ENCODE measurements around the gene PRR5. TPM values are rescaled to one million over a fixed set of nuclear protein-coding genes. Genes with fewer than 3 reads are reported as not detected.

PRR5 gene
- total RNA-seq, 1 experiment from 2014 or later, result 41.6 TPM

- Histone ChIP-seq H3K27ac (peak overlapping the region; percentile 75), H3K9me3 (replicated peaks) (no peaks in the 10 kb centered on the region), H3K27me3 (no peaks in the 10 kb centered on the region), H3K36me3 (peaks cover 5% of the 10 kb centered on the region), H3K4me3 (no peak overlapping the region), H3K4me1 (peaks cover 28% of the 10 kb centered on the region)
- no peak for DNase-seq
Observed at GRCh38 chr22:44710474-44711240, 8.7 kb downstream of the PRR5 start.

DNA sequence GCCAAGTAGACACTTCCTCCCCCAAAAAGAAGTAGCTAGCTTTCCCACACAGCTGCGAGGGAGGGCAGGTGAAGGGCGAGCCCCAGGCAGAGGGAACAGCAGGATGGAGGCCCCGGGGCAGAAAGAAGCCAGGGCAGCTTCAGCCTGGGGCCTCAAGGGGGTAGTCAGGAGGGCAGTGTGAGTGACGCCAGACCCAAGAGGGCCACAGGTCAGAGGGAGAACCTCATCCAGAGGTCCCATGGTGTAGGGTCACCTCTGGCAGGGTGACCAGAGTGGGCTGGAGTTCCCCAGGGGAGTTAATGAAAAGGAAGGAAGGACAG lies 9.2 kb downstream of the PRR5 start:
- no peaks in the 10 kb centered on the region for H3K9me3 ChIP-seq (replicated peaks)
- H3K36me3 ChIP-seq, result peaks cover 2% of the 10 kb centered on the region
- peak in 1 of 2 experiments; percentile 58 for DNase-seq
- H3K4me1 ChIP-seq, result peaks cover 28% of the 10 kb centered on the region
- H3K27me3 ChIP-seq, result no peaks in the 10 kb centered on the region
- peak overlapping the region; percentile 75 for H3K27ac ChIP-seq
- no peak overlapping the region for H3K4me3 ChIP-seq

DNA sequence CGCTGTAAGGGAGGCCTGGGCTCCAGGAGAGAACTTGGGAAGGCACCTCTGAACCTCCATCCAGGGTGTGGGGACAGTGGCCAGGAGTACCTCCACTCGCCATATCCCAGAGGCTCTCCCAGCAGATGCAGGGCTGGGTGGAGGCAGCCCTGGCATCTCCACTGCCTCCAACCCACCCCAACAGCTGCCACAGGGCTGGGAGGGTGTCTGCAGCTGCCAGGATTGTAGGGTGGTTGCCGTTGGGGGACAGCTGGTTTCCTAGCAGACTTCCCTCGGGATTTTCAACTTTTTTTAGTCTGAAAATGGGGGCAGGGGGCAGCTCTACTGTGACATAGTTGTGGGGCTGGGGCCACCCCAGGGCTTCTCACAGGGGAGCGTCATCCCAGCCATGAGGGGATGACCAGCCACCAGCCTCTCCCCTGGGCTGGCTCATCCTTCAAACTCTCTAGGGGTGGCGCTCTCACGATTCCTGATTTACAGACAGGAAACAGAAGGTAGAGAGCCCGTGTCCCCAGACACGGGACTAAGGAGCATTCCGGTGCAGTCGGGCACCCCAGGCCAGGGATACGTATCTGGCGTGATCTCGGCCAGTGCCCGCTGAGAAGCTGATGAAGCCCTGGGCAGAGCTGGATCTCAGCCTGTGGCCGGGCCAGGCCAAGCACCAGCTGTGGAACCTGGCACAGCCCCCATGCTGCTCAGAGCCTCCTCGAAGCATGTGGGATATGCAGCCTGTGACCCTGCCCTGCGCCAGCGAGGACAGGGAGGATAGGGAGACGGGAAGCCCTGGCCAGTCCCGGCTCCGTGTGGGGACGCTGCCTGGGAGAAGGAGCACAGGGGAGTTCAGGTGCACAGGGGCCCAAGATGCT lies 9.9 kb downstream of the PRR5 start:
- H3K27me3 ChIP-seq, result no peaks in the 10 kb centered on the region
- no peak overlapping the region for H3K4me3 ChIP-seq
- peaks cover 28% of the 10 kb centered on the region for H3K4me1 ChIP-seq
- H3K9me3 ChIP-seq (replicated peaks), result no peaks in the 10 kb centered on the region
- peak; percentile 84 to 85 for DNase-seq
- H3K27ac ChIP-seq, result peak overlapping the region; percentile 75
- peaks cover 4% of the 10 kb centered on the region; the same call in 1 of the 2 replicates for H3K36me3 ChIP-seq

DNA sequence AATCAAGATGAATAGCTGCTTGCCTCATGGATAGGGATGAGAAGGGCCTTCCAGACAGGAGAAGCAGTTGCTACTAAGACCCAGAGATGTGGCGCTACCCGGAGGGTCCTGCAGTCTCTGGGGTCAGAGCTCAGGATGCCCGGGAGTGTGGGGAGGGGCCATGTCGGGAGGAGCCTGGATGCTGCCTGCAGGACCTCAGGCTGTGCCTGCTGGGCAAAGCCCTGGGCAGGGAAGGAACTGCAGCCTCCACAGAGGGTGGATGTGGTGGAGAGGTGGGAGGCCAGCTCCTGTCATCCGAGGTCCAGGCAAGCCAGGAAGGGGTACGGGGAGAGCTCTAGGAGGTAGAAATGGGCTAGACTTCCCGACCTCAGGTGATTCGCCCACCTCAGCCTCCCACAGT lies 11.0 kb downstream of the PRR5 start:
- H3K4me1 ChIP-seq, result peaks cover 28% of the 10 kb centered on the region
- no peak overlapping the region for H3K4me3 ChIP-seq
- no peaks in the 10 kb centered on the region for H3K9me3 ChIP-seq (replicated peaks)
- no peak for DNase-seq
- H3K27me3 ChIP-seq, result no peaks in the 10 kb centered on the region
- peaks cover 4% of the 10 kb centered on the region; the same call in 1 of the 2 replicates for H3K36me3 ChIP-seq
- H3K27ac ChIP-seq, result no peak overlapping the region; the same call in 1 of the 2 replicates

- H3K27ac ChIP-seq, result no peak overlapping the region
- peaks cover 8% of the 10 kb centered on the region for H3K36me3 ChIP-seq
- H3K4me3 ChIP-seq, result no peak overlapping the region
- no peaks in the 10 kb centered on the region for H3K9me3 ChIP-seq (replicated peaks)
- H3K4me1 ChIP-seq, result peaks cover 25% of the 10 kb centered on the region
- no peak for DNase-seq
- no peaks in the 10 kb centered on the region for H3K27me3 ChIP-seq
Observed at GRCh38 chr22:44714703-44715350, 12.8 kb downstream of the PRR5 start.

GRCh38 chr22:44718418-44718817 lies 16.4 kb downstream of the PRR5 start:
- Histone ChIP-seq H3K4me1 (no peaks in the 10 kb centered on the region), H3K9me3 (replicated peaks) (no peaks in the 10 kb centered on the region), H3K4me3 (no peak overlapping the region), H3K27ac (no peak overlapping the region), H3K36me3 (peaks cover 21% of the 10 kb centered on the region), H3K27me3 (no peaks in the 10 kb centered on the region)
- DNase-seq, result no peak

- no peaks in the 10 kb centered on the region for H3K27me3 ChIP-seq
- H3K36me3 ChIP-seq, result peaks cover 23% of the 10 kb centered on the region
- no peak overlapping the region for H3K4me3 ChIP-seq
- no peaks in the 10 kb centered on the region for H3K4me1 ChIP-seq
- H3K9me3 ChIP-seq (replicated peaks), result no peaks in the 10 kb centered on the region
- DNase-seq, result no peak
- no peak overlapping the region for H3K27ac ChIP-seq
Observed at GRCh38 chr22:44719586-44720368, 17.8 kb downstream of the PRR5 start.

- no peaks in the 10 kb centered on the region for H3K4me1 ChIP-seq
Observed at GRCh38 chr22:44721213-44721612, 19.2 kb downstream of the PRR5 start.

GRCh38 chr22:44722611-44723010 lies 20.6 kb downstream of the PRR5 start:
- Histone ChIP-seq H3K4me3 (no peak overlapping the region), H3K36me3 (peaks cover 19% of the 10 kb centered on the region), H3K4me1 (no peaks in the 10 kb centered on the region), H3K27me3 (no peaks in the 10 kb centered on the region), H3K9me3 (replicated peaks) (no peaks in the 10 kb centered on the region), H3K27ac (no peak overlapping the region)
- DNase-seq, result no peak

More at GRCh38 chr22:44721213-44721612, 19.2 kb downstream of the PRR5 start:
- Histone ChIP-seq H3K27ac (no peak overlapping the region), H3K36me3 (peaks cover 23% of the 10 kb centered on the region), H3K4me3 (no peak overlapping the region), H3K9me3 (replicated peaks) (no peaks in the 10 kb centered on the region), H3K27me3 (no peaks in the 10 kb centered on the region)
- DNase-seq, result peak in 1 of 2 experiments; percentile 67

- Histone ChIP-seq H3K4me3 (no peak overlapping the region), H3K27me3 (no peaks in the 10 kb centered on the region), H3K27ac (no peak overlapping the region), H3K36me3 (peaks cover 19% of the 10 kb centered on the region), H3K9me3 (replicated peaks) (no peaks in the 10 kb centered on the region), H3K4me1 (no peaks in the 10 kb centered on the region)
- DNase-seq, result peak in 1 of 2 experiments; percentile 42
Observed at GRCh38 chr22:44723801-44724200, 21.8 kb downstream of the PRR5 start.

DNA sequence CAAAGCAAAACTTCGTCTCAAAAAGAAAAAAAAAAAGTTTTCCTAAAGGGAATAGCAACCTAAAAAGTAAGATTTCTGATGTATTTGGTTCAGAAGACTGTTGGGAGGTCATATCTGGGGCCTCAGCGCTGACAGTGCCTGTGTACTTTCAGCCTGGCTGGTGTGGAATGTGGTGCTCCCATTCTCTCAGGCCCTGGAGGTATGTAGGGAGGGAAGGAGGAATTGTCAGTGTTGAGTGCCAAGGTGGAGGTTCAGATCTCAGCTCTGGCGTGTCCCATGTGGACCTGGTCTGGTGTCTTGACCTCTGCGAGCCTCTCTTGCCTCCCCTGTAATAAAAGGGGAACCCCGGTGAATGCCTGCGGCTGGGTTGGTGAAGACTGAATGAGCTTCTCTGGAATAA lies 22.4 kb downstream of the PRR5 start:
- no peaks in the 10 kb centered on the region for H3K4me1 ChIP-seq
- H3K27me3 ChIP-seq, result no peaks in the 10 kb centered on the region
- no peaks in the 10 kb centered on the region for H3K9me3 ChIP-seq (replicated peaks)
- H3K36me3 ChIP-seq, result peaks cover 19% of the 10 kb centered on the region
- no peak for DNase-seq
- no peak overlapping the region for H3K4me3 ChIP-seq
- no peak overlapping the region for H3K27ac ChIP-seq

GRCh38 chr22:44724859-44725258 lies 22.9 kb downstream of the PRR5 start:
- no peak for DNase-seq
- Histone ChIP-seq H3K9me3 (replicated peaks) (no peaks in the 10 kb centered on the region), H3K27ac (no peak overlapping the region), H3K27me3 (no peaks in the 10 kb centered on the region), H3K4me1 (no peaks in the 10 kb centered on the region), H3K36me3 (peaks cover 15% of the 10 kb centered on the region), H3K4me3 (no peak overlapping the region)

DNA sequence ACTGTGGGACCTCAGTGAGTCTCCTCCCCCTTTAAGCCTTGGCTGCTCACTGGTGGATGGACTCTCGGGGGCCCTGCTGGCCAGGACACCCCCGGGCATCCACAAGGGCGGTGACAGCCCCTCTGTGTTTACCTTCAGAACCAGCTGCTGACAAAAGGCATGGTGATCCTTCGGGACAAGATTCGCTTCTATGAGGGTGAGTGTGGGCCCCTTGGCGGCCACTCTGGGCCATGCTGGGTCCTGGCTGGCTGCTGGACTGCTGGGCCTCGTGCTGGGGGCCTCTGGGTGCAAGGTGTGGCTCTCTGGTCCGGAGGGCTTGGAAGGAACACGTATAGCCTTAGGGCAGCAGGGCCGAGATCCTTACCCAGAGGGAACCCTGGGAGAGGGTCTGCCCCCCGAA lies 24.4 kb downstream of the PRR5 start:
- peaks cover 17% of the 10 kb centered on the region for H3K36me3 ChIP-seq
- H3K4me1 ChIP-seq, result no peaks in the 10 kb centered on the region
- H3K27ac ChIP-seq, result no peak overlapping the region
- no peak for DNase-seq
- H3K4me3 ChIP-seq, result no peak overlapping the region
- H3K27me3 ChIP-seq, result no peaks in the 10 kb centered on the region
- H3K9me3 ChIP-seq (replicated peaks), result no peaks in the 10 kb centered on the region

- Histone ChIP-seq H3K4me1 (no peaks in the 10 kb centered on the region), H3K27me3 (no peaks in the 10 kb centered on the region), H3K27ac (no peak overlapping the region), H3K36me3 (peaks cover 18% of the 10 kb centered on the region), H3K4me3 (no peak overlapping the region), H3K9me3 (replicated peaks) (no peaks in the 10 kb centered on the region)
- DNase-seq, result no peak
Observed at GRCh38 chr22:44727148-44727547, 25.1 kb downstream of the PRR5 start.

Measured in SJCRH30 (cell line).